K562 (cell line): ENCODE data around the gene SNX18. TPM values are rescaled to one million over a fixed set of nuclear protein-coding genes. Genes with fewer than 3 reads are reported as not detected.
A peak's percentile ranks its signal among the peaks of the same experiment; 100 is the strongest.

Experiments used
- ATF7 ChIP-seq: fragments of 450-650 bp; IDR thresholded peaks from 2 replicates; pipeline ENCODE4 v1.7.1; 2014; ENCODE audit warnings: mild to moderate bottlenecking, moderate library complexity
- CAMTA2 ChIP-seq: fragments of 250-450 bp; sonication (Bioruptor Pico); conservative IDR thresholded peaks from 2 replicates; pipeline ENCODE4 v1.5.1; 2022
- EP300 ChIP-seq: IDR thresholded peaks from 2 replicates; pipeline ENCODE4 v1.6.1; 2012; ENCODE audit warnings: low read length, improper control_type of control experiment
- JUND ChIP-seq, 2 experiments: IDR thresholded peaks; 2 replicates in 1 of 2; 3 replicates in 1 of 2; pipeline ENCODE4 v1.6.1; 2011; ENCODE audit warnings: borderline replicate concordance in 2 of 2, low read depth in 2 of 2, low read length in 2 of 2, improper control_type of control experiment in 1 of 2, missing biosample characterization in 1 of 2, missing genetic modification characterization in 1 of 2, missing genetic modification reagents in 1 of 2
- MAFG ChIP-seq: fragments of 450-650 bp; conservative IDR thresholded peaks from 2 replicates; pipeline ENCODE4 v1.6.1; 2016; ENCODE audit warnings: missing genetic modification characterization, missing compliant biosample characterization
- MECOM ChIP-seq: fragments of 250-450 bp; sonication (Bioruptor Pico); IDR thresholded peaks from 2 replicates; pipeline ENCODE4 v1.8.0; 2022; ENCODE audit warnings: inconsistent platforms
- MTA1 ChIP-seq: fragments of 450-650 bp; IDR thresholded peaks from 2 replicates; pipeline ENCODE4 v1.6.1; 2017; ENCODE audit warnings: borderline replicate concordance
- NCOR1 ChIP-seq: fragments of 450-650 bp; IDR thresholded peaks from 2 replicates; pipeline ENCODE4 v1.6.1; 2016; ENCODE audit warnings: mild to moderate bottlenecking, moderate library complexity
- PHF21A ChIP-seq: fragments of 450-650 bp; IDR thresholded peaks from 2 replicates; pipeline ENCODE4 v1.6.1; 2017; ENCODE audit warnings: low read depth, borderline replicate concordance
- POU5F1 ChIP-seq: fragments of 150-350 bp; IDR thresholded peaks from 2 replicates; pipeline ENCODE4 v1.6.1; 2014; ENCODE audit warnings: borderline replicate concordance, low read length, low read depth, mild to moderate bottlenecking; ENCODE audit not compliant: partially characterized antibody
- PTRF ChIP-seq: fragments of 450-650 bp; IDR thresholded peaks from 2 replicates; pipeline ENCODE4 v1.6.1; 2016; ENCODE audit warnings: mild to moderate bottlenecking, missing genetic modification characterization, missing compliant biosample characterization
- PURB ChIP-seq: sonication (generic); formaldehyde crosslinking; IDR thresholded peaks from 2 replicates; pipeline ENCODE4 v1.9.0; 2021; ENCODE audit warnings: low read depth, mild to moderate bottlenecking, missing genetic modification reagents
- RB1 ChIP-seq: fragments of 450-650 bp; IDR thresholded peaks from 2 replicates; pipeline ENCODE4 v1.6.1; 2017; ENCODE audit warnings: low read depth, mild to moderate bottlenecking
- RBBP5 ChIP-seq: fragments of 200-600 bp; sonication (generic); IDR thresholded peaks from 2 replicates; pipeline ENCODE4 v1.6.1; 2012; ENCODE audit warnings: borderline replicate concordance, mild to moderate bottlenecking, low read length, control low read depth, inconsistent platforms; ENCODE audit not compliant: insufficient read depth, poor library complexity, severe bottlenecking
- SIN3A ChIP-seq, 2 experiments: fragments of 150-350 bp in 1 of 2; IDR thresholded peaks; 2 replicates each; pipeline ENCODE4 v1.6.1; 2011 to 2016; ENCODE audit warnings: borderline replicate concordance in 2 of 2, low read depth in 2 of 2, low read length in 2 of 2, mild to moderate bottlenecking in 2 of 2, moderate library complexity in 2 of 2; ENCODE audit not compliant: control insufficient read depth in 1 of 2
- SMC3 ChIP-seq: conservative IDR thresholded peaks from 2 replicates; pipeline ENCODE4 v1.6.1; 2011; ENCODE audit warnings: low read depth, low read length, improper control_type of control experiment; ENCODE audit not compliant: insufficient read depth
- XRCC5 ChIP-seq: fragments of 200-400 bp; formaldehyde crosslinking; IDR thresholded peaks from 2 replicates; pipeline ENCODE4 v1.6.1; 2017; ENCODE audit warnings: low read depth, mild to moderate bottlenecking, low read length
- ZBED1 ChIP-seq: IDR thresholded peaks from 2 replicates; pipeline ENCODE4 v1.6.1; 2014
- ZNF589 ChIP-seq: fragments of 200-800 bp; sonication (Bioruptor generic); IDR thresholded peaks from 2 replicates; pipeline ENCODE4 v1.6.1; 2016; ENCODE audit warnings: low read depth, missing genetic modification characterization, missing compliant biosample characterization
- polyA plus RNA-seq, 8 experiments: library from polyadenylated mRNA; depleted of rRNA in 4 of 8; stranded (reverse) in 5 of 8; unstranded in 3 of 8; fragments of >200 nt; fragmentation: Nextera tagmentation in 2 of 8; fragmentation: Illumina TruSeq in 1 of 8; extraction: Ambion mirVana in 2 of 8; extraction: Trizol in 1 of 8; gene quantifications; 2 replicates each; pipeline versions ENCODE4 v1.2.1 to v1.2.3, GENCODE V29; 2011 to 2014; ENCODE audit warnings: inconsistent platforms in 1 of 8, missing spikeins in 1 of 8
- total RNA-seq, 7 experiments: library from RNA; depleted of rRNA in 6 of 7; stranded (reverse); fragments of >200 nt in 6 of 7; fragmentation: Illumina TruSeq in 2 of 7; extraction: Trizol in 2 of 7; gene quantifications; 2 replicates each; pipeline versions ENCODE4 v1.2.1 to v1.2.3, GENCODE V29; 2011 to 2021; ENCODE audit warnings: low replicate concordance in 1 of 7
- TF ChIP-seq, protein P1 (sequence below): fragments of 450-650 bp; IDR thresholded peaks from 2 replicates; pipeline ENCODE4 v1.6.1; 2014; ENCODE audit warnings: low read depth, mild to moderate bottlenecking, moderate library complexity, borderline replicate concordance
- TF ChIP-seq, protein P2 (sequence below): sonication (generic); formaldehyde crosslinking; IDR thresholded peaks from 2 replicates; pipeline ENCODE4 v1.8.0; 2022; ENCODE audit warnings: missing genetic modification reagents, mild to moderate bottlenecking, moderate library complexity, borderline replicate concordance
- TF ChIP-seq, protein P3 (sequence below), 2 experiments: IDR thresholded peaks; 2 replicates each; pipeline ENCODE4 v1.6.1; 2012; ENCODE audit warnings: improper control_type of control experiment in 2 of 2, low read depth in 2 of 2, low read length in 2 of 2, borderline replicate concordance in 1 of 2

Gene SNX18
- total and polyA plus RNA-seq, 9 of the 15 experiments (the other 6 are each of a cell fraction or from before 2014, with no cell fraction given), result 2.3 to 8.8 (median 6.0) TPM

DNA sequence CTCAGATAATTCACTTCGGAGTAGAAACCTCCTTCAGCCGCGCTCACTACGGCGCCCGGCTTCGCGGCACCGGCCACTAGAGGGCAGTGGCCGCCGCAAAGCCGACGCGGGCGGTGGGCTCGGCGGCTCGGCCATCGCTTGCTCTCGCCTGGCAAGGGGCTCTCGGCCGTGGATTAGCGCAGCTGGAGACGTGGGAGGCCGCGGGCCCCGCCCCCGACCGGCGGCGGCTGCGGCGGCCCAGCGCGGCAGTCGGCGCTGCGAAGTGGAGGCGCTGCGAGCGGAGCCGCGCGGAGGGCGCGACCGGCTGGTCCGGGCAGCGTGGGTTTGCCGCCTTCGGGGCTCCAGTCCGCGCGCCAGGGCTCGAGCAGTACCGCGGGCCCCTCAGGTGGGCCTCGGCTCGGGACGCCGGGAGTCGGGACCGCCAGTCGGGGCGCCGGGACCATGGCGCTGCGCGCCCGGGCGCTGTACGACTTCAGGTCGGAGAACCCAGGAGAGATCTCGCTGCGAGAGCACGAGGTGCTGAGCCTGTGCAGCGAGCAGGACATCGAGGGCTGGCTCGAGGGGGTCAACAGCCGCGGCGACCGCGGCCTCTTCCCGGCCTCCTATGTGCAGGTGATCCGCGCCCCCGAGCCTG, at the start of gene SNX18 (continued):
- TF ChIP-seq ATF7 (peak; percentile 36; the same call in 1 of the 2 replicates), ZNF589 (CRISPR knock-in tag) (no peak), PHF21A (0 out of 2 replicates have a peak, but pooled peaks have one; percentile 29), PTRF (tag) (no peak), CAMTA2 (CRISPR knock-in tag) (0 out of 2 replicates have a peak, but pooled peaks have one; percentile 12), PURB (CRISPR knock-in tag) (no peak), MTA1 (no peak), ZBED1 (no peak), RBBP5 (peak; percentile 88), SMC3 (peak; percentile 98), NCOR1 (peak; percentile 23; the same call in 1 of the 2 replicates), EP300 (peak; percentile 46; the same call in 1 of the 2 replicates), MECOM (CRISPR knock-in tag) (no peak), RB1 (peak; percentile 97), XRCC5 (peak; percentile 95), MAFG (tag) (no peak), POU5F1 (no peak), JUND (IDR thresholded peaks at IDR 0.05; ENCODE audit: borderline replicate concordance, low read depth, low read length) (peak; percentile 59), JUND (tag; IDR thresholded peaks at IDR 0.05; ENCODE audit: borderline replicate concordance, low read depth, low read length) (peak; percentile 27; the same call in 1 of the 3 replicates), SIN3A (IDR thresholded peaks at IDR 0.05; ENCODE audit: borderline replicate concordance in 2 of 2, control insufficient read depth in 1 of 2, low read depth in 2 of 2, low read length in 2 of 2) (peak; percentile 90 to 91; a peak in 2 of 4 replicates)
- TF ChIP-seq, protein P1, sequence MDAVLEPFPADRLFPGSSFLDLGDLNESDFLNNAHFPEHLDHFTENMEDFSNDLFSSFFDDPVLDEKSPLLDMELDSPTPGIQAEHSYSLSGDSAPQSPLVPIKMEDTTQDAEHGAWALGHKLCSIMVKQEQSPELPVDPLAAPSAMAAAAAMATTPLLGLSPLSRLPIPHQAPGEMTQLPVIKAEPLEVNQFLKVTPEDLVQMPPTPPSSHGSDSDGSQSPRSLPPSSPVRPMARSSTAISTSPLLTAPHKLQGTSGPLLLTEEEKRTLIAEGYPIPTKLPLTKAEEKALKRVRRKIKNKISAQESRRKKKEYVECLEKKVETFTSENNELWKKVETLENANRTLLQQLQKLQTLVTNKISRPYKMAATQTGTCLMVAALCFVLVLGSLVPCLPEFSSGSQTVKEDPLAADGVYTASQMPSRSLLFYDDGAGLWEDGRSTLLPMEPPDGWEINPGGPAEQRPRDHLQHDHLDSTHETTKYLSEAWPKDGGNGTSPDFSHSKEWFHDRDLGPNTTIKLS, result peak; percentile 84
- TF ChIP-seq, protein P2, sequence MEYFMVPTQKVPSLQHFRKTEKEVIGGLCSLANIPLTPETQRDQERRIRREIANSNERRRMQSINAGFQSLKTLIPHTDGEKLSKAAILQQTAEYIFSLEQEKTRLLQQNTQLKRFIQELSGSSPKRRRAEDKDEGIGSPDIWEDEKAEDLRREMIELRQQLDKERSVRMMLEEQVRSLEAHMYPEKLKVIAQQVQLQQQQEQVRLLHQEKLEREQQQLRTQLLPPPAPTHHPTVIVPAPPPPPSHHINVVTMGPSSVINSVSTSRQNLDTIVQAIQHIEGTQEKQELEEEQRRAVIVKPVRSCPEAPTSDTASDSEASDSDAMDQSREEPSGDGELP (CRISPR knock-in tag), result peak; percentile 95
- TF ChIP-seq, protein P3, sequence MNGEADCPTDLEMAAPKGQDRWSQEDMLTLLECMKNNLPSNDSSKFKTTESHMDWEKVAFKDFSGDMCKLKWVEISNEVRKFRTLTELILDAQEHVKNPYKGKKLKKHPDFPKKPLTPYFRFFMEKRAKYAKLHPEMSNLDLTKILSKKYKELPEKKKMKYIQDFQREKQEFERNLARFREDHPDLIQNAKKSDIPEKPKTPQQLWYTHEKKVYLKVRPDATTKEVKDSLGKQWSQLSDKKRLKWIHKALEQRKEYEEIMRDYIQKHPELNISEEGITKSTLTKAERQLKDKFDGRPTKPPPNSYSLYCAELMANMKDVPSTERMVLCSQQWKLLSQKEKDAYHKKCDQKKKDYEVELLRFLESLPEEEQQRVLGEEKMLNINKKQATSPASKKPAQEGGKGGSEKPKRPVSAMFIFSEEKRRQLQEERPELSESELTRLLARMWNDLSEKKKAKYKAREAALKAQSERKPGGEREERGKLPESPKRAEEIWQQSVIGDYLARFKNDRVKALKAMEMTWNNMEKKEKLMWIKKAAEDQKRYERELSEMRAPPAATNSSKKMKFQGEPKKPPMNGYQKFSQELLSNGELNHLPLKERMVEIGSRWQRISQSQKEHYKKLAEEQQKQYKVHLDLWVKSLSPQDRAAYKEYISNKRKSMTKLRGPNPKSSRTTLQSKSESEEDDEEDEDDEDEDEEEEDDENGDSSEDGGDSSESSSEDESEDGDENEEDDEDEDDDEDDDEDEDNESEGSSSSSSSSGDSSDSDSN (IDR thresholded peaks at IDR 0.05; ENCODE audit: borderline replicate concordance in 1 of 2, low read depth in 2 of 2, low read length in 2 of 2), result peak in 1 of 2 experiments; percentile 85; a peak in 2 of 4 replicates
